Hepatocyte (in vitro differentiated cells): ENCODE data around the gene AGFG2. TPM values are rescaled to one million over a fixed set of nuclear protein-coding genes. Genes with fewer than 3 reads are reported as not detected.
A peak's percentile ranks its signal among the peaks of the same experiment; 100 is the strongest.

ENCODE experiments used
- DNase-seq: peaks from one replicate; pipeline ENCODE4 v3.0.0-alpha.2; 2016; ENCODE audit warnings: low spot score
- H2AFZ ChIP-seq: fragments of 200-600 bp; sonication (generic); 2 replicates; pipeline ENCODE4 v1.6.0; 2016; ENCODE audit warnings: antibody characterized with exemption, mild to moderate bottlenecking
- H3K27ac ChIP-seq: fragments of 200-600 bp; sonication (generic); 2 replicates; pipeline ENCODE4 v1.5.1; 2016; ENCODE audit warnings: mild to moderate bottlenecking
- H3K27me3 ChIP-seq: fragments of 200-600 bp; sonication (generic); 2 replicates; pipeline ENCODE4 v1.6.1; 2016
- H3K36me3 ChIP-seq: fragments of 200-600 bp; sonication (generic); replicated peaks from 2 replicates; pipeline ENCODE4 v1.5.1; 2016; ENCODE audit warnings: low read depth; ENCODE audit not compliant: insufficient read depth
- H3K4me1 ChIP-seq: fragments of 200-600 bp; sonication (generic); 2 replicates; pipeline ENCODE4 v1.5.1; 2016; ENCODE audit warnings: mild to moderate bottlenecking, moderate library complexity; ENCODE audit not compliant: insufficient read depth
- H3K4me2 ChIP-seq: fragments of 200-600 bp; sonication (generic); 2 replicates; pipeline ENCODE4 v1.6.0; 2016
- H3K4me3 ChIP-seq: fragments of 200-600 bp; sonication (generic); 2 replicates; pipeline ENCODE4 v1.5.1; 2016; ENCODE audit warnings: mild to moderate bottlenecking
- H3K79me2 ChIP-seq: fragments of 200-600 bp; sonication (generic); 2 replicates; pipeline ENCODE4 v1.6.0; 2017; ENCODE audit warnings: mild to moderate bottlenecking
- H3K9me2 ChIP-seq: fragments of 200-600 bp; sonication (generic); replicated peaks from 2 replicates; pipeline ENCODE4 v1.6.0; 2017; ENCODE audit warnings: mild to moderate bottlenecking; ENCODE audit not compliant: insufficient read depth
- H3K9me3 ChIP-seq: fragments of 200-600 bp; sonication (generic); 2 replicates; pipeline ENCODE4 v1.5.1; 2016; ENCODE audit warnings: low read depth, mild to moderate bottlenecking
- H4K20me1 ChIP-seq: fragments of 200-600 bp; sonication (generic); 2 replicates; pipeline ENCODE4 v1.6.0; 2016; ENCODE audit warnings: mild to moderate bottlenecking; ENCODE audit not compliant: insufficient read depth, poor library complexity, severe bottlenecking
- CTCF ChIP-seq: fragments of 200-600 bp; sonication (generic); IDR thresholded peaks from 2 replicates; pipeline ENCODE4 v1.5.1; 2016; ENCODE audit warnings: antibody characterized with exemption, mild to moderate bottlenecking; ENCODE audit not compliant: poor library complexity
- EZH2 ChIP-seq: fragments of 200-600 bp; sonication (generic); IDR thresholded peaks from 2 replicates; pipeline ENCODE4 v1.6.1; 2016; ENCODE audit warnings: antibody characterized with exemption, mild to moderate bottlenecking, borderline replicate concordance
- EZH2phosphoT487 ChIP-seq: fragments of 200-600 bp; sonication (generic); IDR thresholded peaks from one replicate; pipeline ENCODE4 v1.6.1; 2018; ENCODE audit warnings: antibody characterized with exemption, mild to moderate bottlenecking, low read depth, moderate library complexity; ENCODE audit not compliant: unreplicated experiment, severe bottlenecking
- WGBS: methylation state at CpG from one replicate; pipeline ENCODE4 v1.1.6; 2016; ENCODE audit warnings: low lambda C conversion rate; ENCODE audit errors: missing lambda C conversion rate; 5-methylcytosine and 5-hydroxymethylcytosine counted together
- polyA plus RNA-seq: library from polyadenylated mRNA; unstranded; fragments of >200 nt; fragmentation: Nextera tagmentation; extraction: Ambion mirVana; gene quantifications from 2 replicates; pipeline ENCODE4 v1.2.1, GENCODE V29; 2016
- total RNA-seq: library from RNA; depleted of rRNA; stranded (reverse); fragments of >200 nt; gene quantifications from 2 replicates; pipeline ENCODE4 v1.2.3, GENCODE V29; 2014

Gene AGFG2
- total and polyA plus RNA-seq, 2 experiments from 2014 or later: 32.8 to 53.7 TPM

- Histone ChIP-seq H2AFZ (peak within 1 kb of the TSS; percentile 24), H3K4me2 (peak within 1 kb of the TSS; percentile 89), H4K20me1 (peaks cover 17% of the 10 kb centered on the region), H3K9me2 (no peaks in the 10 kb centered on the region), H3K79me2 (peaks cover 32% of the 10 kb centered on the region), H3K27me3 (no peaks in the 10 kb centered on the region), H3K27ac (peak within 1 kb of the TSS; percentile 92), H3K4me1 (peaks cover 33% of the 10 kb centered on the region), H3K36me3 (no peaks in the 10 kb centered on the region), H3K9me3 (no peaks in the 10 kb centered on the region), H3K4me3 (peak within 1 kb of the TSS; percentile 36)
- TF ChIP-seq EZH2 (no peak), EZH2phosphoT487 (no peak), CTCF (no peak)
- under 1% methylated on average over 21 of the region's 61 CpGs for WGBS
- DNase-seq: peak; percentile 86
These were observed 46.7 kb downstream of the AGFG2 start, which contains the start of gene LRCH4 for GRCh38 chr7:100585511-100586265. LRCH4 (minus strand) TSS chr7:100586129; CDS start chr7:100586100, 29 bp downstream.

GRCh38 chr7:100586266-100587025 lies 47.4 kb downstream of the AGFG2 start, which contains the start of gene FBXO24:
FBXO24 (plus strand) TSS chr7:100586328; CDS start chr7:100586626, 298 bp downstream.
- Histone ChIP-seq H3K4me3 (peak within 1 kb of the TSS; percentile 36), H3K27me3 (no peaks in the 10 kb centered on the region), H3K4me2 (peak within 1 kb of the TSS; percentile 89), H3K36me3 (no peaks in the 10 kb centered on the region), H3K27ac (peak within 1 kb of the TSS; percentile 92), H2AFZ (peak within 1 kb of the TSS; percentile 24), H3K4me1 (peaks cover 33% of the 10 kb centered on the region), H4K20me1 (peaks cover 17% of the 10 kb centered on the region), H3K9me2 (no peaks in the 10 kb centered on the region), H3K9me3 (no peaks in the 10 kb centered on the region), H3K79me2 (peaks cover 25% of the 10 kb centered on the region)
- under 1% methylated on average over 51 of the region's 53 CpGs for WGBS
- TF ChIP-seq EZH2phosphoT487: no peak
- no peak for TF ChIP-seq EZH2
- DNase-seq: peak; percentile 100

- WGBS: 76% methylated on average over 1 of the region's 1 CpG
- no peaks in the 10 kb centered on the region for H3K36me3 ChIP-seq
- H3K9me3 ChIP-seq: no peaks in the 10 kb centered on the region
- no peak overlapping the region for H3K4me2 ChIP-seq
- peak; percentile 28 for TF ChIP-seq CTCF
- TF ChIP-seq EZH2: no peak
- H3K79me2 ChIP-seq: peaks cover 7% of the 10 kb centered on the region
- H3K9me2 ChIP-seq: no peaks in the 10 kb centered on the region
- peak; percentile 23 for DNase-seq
- no peak overlapping the region for H3K27ac ChIP-seq
- H2AFZ ChIP-seq: no peak overlapping the region
- no peak overlapping the region for H3K4me3 ChIP-seq
- H3K27me3 ChIP-seq: no peaks in the 10 kb centered on the region
- H3K4me1 ChIP-seq: peaks cover 21% of the 10 kb centered on the region
- H4K20me1 ChIP-seq: peaks cover 7% of the 10 kb centered on the region
These were observed 49.4 kb downstream of the AGFG2 start for GRCh38 chr7:100588438-100588837.
